Measurements from ENCODE around the gene P3H4. TPM values are rescaled to one million over a fixed set of nuclear protein-coding genes. Genes with fewer than 3 reads are reported as not detected.
A peak's percentile ranks its signal among the peaks of the same experiment; 100 is the strongest.

Gene P3H4
- total and polyA plus RNA-seq, 2 donors (not counting 3 experiments of a cell fraction or from before 2014, with no cell fraction given): 39.2 to 58.3 TPM

GRCh38 chr17:41813699-41814124, 2.0 kb upstream of the P3H4 start:
- peak overlapping the region; percentile 5 for H3K9ac ChIP-seq (replicated peaks; ENCODE audit: extremely low read depth, insufficient read depth, low read length)
- no peaks in the 10 kb centered on the region for H4K20me1 ChIP-seq (replicated peaks; ENCODE audit: control insufficient read depth, extremely low read depth, insufficient read depth, low read length)
- DNase-seq (ENCODE audit: low read depth, low spot score) (no peak), FAIRE-seq (no peak)
- BruUV-seq (replicated peaks): no TSS peak
- no peak overlapping the region for H3K27ac ChIP-seq (ENCODE audit: insufficient read depth, low read depth, low read length)
- H3K9me1 ChIP-seq (replicated peaks; ENCODE audit: control insufficient read depth, extremely low read depth, insufficient read depth, low read length): no peaks in the 10 kb centered on the region
- H2AFZ ChIP-seq (ENCODE audit: low read depth, low read length): no peak overlapping the region
- H3K36me3 ChIP-seq (ENCODE audit: control insufficient read depth in 2 of 2, extremely low read depth in 1 of 2, insufficient read depth in 2 of 2, low read length in 2 of 2): peaks cover 0 to 7% of the 10 kb centered on the region in 2 experiments
- intact Hi-C loops (cut with micrococcal nuclease) (loop anchor here (5.0 kb wide), 1 partner anchor 144 kb away; no protein-coding TSS in a partner anchor), dilution Hi-C loops (cut with MboI; ENCODE audit: extremely low pct_ligation_motif_present, low sequenced_read_pairs) (no loop called here)
- peaks cover 31% of the 10 kb centered on the region for H3K79me2 ChIP-seq (ENCODE audit: control insufficient read depth, insufficient read depth, low read length)
- H3K27me3 ChIP-seq (ENCODE audit: control insufficient read depth in 2 of 2, insufficient read depth in 2 of 2, low read length in 2 of 2): no peaks in the 10 kb centered on the region
- CTCF ChIA-PET: interaction anchor here (1.0 kb wide), 2 partner anchors 12 to 51 kb away, joined by 3 to 4 read pairs; partner anchors contain the start of gene KLHL11
- peak overlapping the region; percentile 80 for H3K4me2 ChIP-seq (ENCODE audit: insufficient read depth, low read length)
- peaks cover 26% of the 10 kb centered on the region for H3K4me1 ChIP-seq (ENCODE audit: control insufficient read depth, extremely low read depth, insufficient read depth, low read length)
- TF ChIP-seq FOS (IDR thresholded peaks at IDR 0.05; ENCODE audit: borderline replicate concordance, insufficient read depth, low read length): no peak
- no peak for TF ChIP-seq EZH2 (IDR thresholded peaks at IDR 0.05; ENCODE audit: borderline replicate concordance, low read depth, low read length, severe bottlenecking)
- TF ChIP-seq JUN (IDR thresholded peaks at IDR 0.05; ENCODE audit: borderline replicate concordance, insufficient read depth, insufficient read length, low read depth): no peak
- no peak for TF ChIP-seq MAX (IDR thresholded peaks at IDR 0.05; ENCODE audit: insufficient read depth, insufficient read length)
- no peak for TF ChIP-seq GATA2 (IDR thresholded peaks at IDR 0.05; ENCODE audit: insufficient read depth, insufficient read length, low read depth, low read length)
- TF ChIP-seq POLR2AphosphoS5 (IDR thresholded peaks at IDR 0.05; ENCODE audit: insufficient read depth, low read depth, low read length): no peak
- no peak for TF ChIP-seq MYC (IDR thresholded peaks at IDR 0.05; ENCODE audit: low read depth, low read length)
- TF ChIP-seq CTCF (IDR thresholded peaks at IDR 0.05; ENCODE audit: extremely low read depth in 1 of 2, insufficient read depth in 1 of 2, low read depth in 1 of 2, low read length in 2 of 2): no peak
- peak overlapping the region; percentile 51 to 81 (median 78) for H3K4me3 ChIP-seq (replicated peaks in 1 of 3; ENCODE audit: insufficient read depth in 1 of 3, low read depth in 1 of 3, low read length in 3 of 3)
- POLR2A ChIA-PET: interaction anchor here (0.6 kb wide), 1 partner anchor 12 kb away, joined by 4 read pairs; no protein-coding TSS in a partner anchor
- no peaks in the 10 kb centered on the region for H3K9me3 ChIP-seq (replicated peaks; ENCODE audit: control insufficient read depth, insufficient read depth, low read length)

Measured in endothelial cell of umbilical vein (primary cell).